OCI-M2 (cell line): ENCODE data around the gene NHERF2.

Source experiments
- DNase-seq: peaks from one replicate; lab custom pipeline; 2025; ENCODE audit not compliant: unreplicated experiment; lab: John Stamatoyannopoulos, UW

Gene NHERF2

GRCh38 chr16:1990351-1991134, 36.2 kb upstream of the NHERF2 start:
- no peak for DNase-seq

GRCh38 chr16:1991135-1991551, 35.6 kb upstream of the NHERF2 start:
- DNase-seq, result no peak

- DNase-seq, result no peak
These were observed 35.1 kb upstream of the NHERF2 start for GRCh38 chr16:1991588-1991947.

GRCh38 chr16:1991948-1992703, 34.6 kb upstream of the NHERF2 start:
- no peak for DNase-seq

GRCh38 chr16:1992704-1993317, 33.9 kb upstream of the NHERF2 start:
- no peak for DNase-seq

GRCh38 chr16:1993731-1994131, 33.0 kb upstream of the NHERF2 start:
- DNase-seq, result no peak

- DNase-seq, result no peak
These were observed 29.0 kb upstream of the NHERF2 start for GRCh38 chr16:1997494-1998359.

GRCh38 chr16:1998360-1998835, 28.3 kb upstream of the NHERF2 start:
- DNase-seq, result no peak

GRCh38 chr16:1998852-1999801, 27.6 kb upstream of the NHERF2 start:
- DNase-seq, result no peak

- DNase-seq, result no peak
These were observed 26.7 kb upstream of the NHERF2 start for GRCh38 chr16:1999866-2000514.

- no peak for DNase-seq
These were observed 25.7 kb upstream of the NHERF2 start for GRCh38 chr16:2001035-2001434.

GRCh38 chr16:2001456-2002355, 25.0 kb upstream of the NHERF2 start:
- no peak for DNase-seq

- DNase-seq, result no peak
These were observed 24.1 kb upstream of the NHERF2 start for GRCh38 chr16:2002406-2003230.

GRCh38 chr16:2003231-2003826, 23.4 kb upstream of the NHERF2 start:
- DNase-seq, result no peak

GRCh38 chr16:2003827-2004641, 22.7 kb upstream of the NHERF2 start:
- DNase-seq, result no peak
